Measurements from ENCODE around the gene SPATA18.

GRCh38 chr4:52038103-52038912 lies 12.8 kb upstream of the SPATA18 start, which contains the start of gene SGCB:
- TF ChIP-seq, protein P1, sequence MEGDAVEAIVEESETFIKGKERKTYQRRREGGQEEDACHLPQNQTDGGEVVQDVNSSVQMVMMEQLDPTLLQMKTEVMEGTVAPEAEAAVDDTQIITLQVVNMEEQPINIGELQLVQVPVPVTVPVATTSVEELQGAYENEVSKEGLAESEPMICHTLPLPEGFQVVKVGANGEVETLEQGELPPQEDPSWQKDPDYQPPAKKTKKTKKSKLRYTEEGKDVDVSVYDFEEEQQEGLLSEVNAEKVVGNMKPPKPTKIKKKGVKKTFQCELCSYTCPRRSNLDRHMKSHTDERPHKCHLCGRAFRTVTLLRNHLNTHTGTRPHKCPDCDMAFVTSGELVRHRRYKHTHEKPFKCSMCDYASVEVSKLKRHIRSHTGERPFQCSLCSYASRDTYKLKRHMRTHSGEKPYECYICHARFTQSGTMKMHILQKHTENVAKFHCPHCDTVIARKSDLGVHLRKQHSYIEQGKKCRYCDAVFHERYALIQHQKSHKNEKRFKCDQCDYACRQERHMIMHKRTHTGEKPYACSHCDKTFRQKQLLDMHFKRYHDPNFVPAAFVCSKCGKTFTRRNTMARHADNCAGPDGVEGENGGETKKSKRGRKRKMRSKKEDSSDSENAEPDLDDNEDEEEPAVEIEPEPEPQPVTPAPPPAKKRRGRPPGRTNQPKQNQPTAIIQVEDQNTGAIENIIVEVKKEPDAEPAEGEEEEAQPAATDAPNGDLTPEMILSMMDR (IDR thresholded peaks at IDR 0.05; ENCODE audit: poor library complexity), result no peak
- TF ChIP-seq EZH2 (IDR thresholded peaks at IDR 0.05; ENCODE audit: borderline replicate concordance) (no peak), EZH2phosphoT487 (IDR thresholded peaks at IDR 0.05; ENCODE audit: low read depth, severe bottlenecking, unreplicated experiment) (no peak)
